Nephron (organoid): Measurements from ENCODE around the gene CAMKK2.

ENCODE experiments used
- H3K27ac Mint-ChIP-seq, 3 experiments: 2 replicates each; pipeline ENCODE4 v1.8.0; 2020; ENCODE audit warnings: mixed read lengths in 3 of 3, mild to moderate bottlenecking in 2 of 3, moderate library complexity in 1 of 3
- H3K27me3 Mint-ChIP-seq: 2 replicates; pipeline ENCODE4 v1.8.0; 2021; ENCODE audit warnings: low read depth, mild to moderate bottlenecking, moderate library complexity, mixed read lengths
- H3K36me3 Mint-ChIP-seq: 2 replicates; pipeline ENCODE4 v1.8.0; 2020; ENCODE audit warnings: low read depth, mixed read lengths
- H3K4me1 Mint-ChIP-seq: 2 replicates; pipeline ENCODE4 v1.8.0; 2020; ENCODE audit warnings: mixed read lengths
- H3K4me3 Mint-ChIP-seq, 3 experiments: 2 replicates each; pipeline ENCODE4 v1.8.0; 2020; ENCODE audit warnings: mild to moderate bottlenecking in 3 of 3, mixed read lengths in 3 of 3, moderate library complexity in 2 of 3
- H3K9me3 Mint-ChIP-seq: 2 replicates; pipeline ENCODE4 v1.8.0; 2020; ENCODE audit warnings: mixed read lengths
- CTCF ChIP-seq, 3 experiments: fragments of 200-600 bp; sonication (generic); IDR thresholded peaks; one replicate each; pipeline ENCODE4 v1.5.0; 2021; ENCODE audit warnings: antibody characterized with exemption in 3 of 3; ENCODE audit not compliant: unreplicated experiment in 3 of 3

The CAMKK2 gene

GRCh38 chr12:121189619-121190155 lies 106.8 kb downstream of the CAMKK2 start:
- TF ChIP-seq CTCF (IDR thresholded peaks at IDR 0.05; ENCODE audit: unreplicated experiment in 3 of 3) = no peak

GRCh38 chr12:121189131-121189530 lies 107.4 kb downstream of the CAMKK2 start:
- Mint-ChIP-seq H3K36me3 (no peaks in the 10 kb centered on the region), H3K9me3 (no peaks in the 10 kb centered on the region), H3K27me3 (no peaks in the 10 kb centered on the region), H3K27ac (no peak overlapping the region), H3K4me1 (no peaks in the 10 kb centered on the region), H3K4me3 (no peak overlapping the region)
- TF ChIP-seq CTCF (IDR thresholded peaks at IDR 0.05; ENCODE audit: unreplicated experiment in 3 of 3) = no peak

More at GRCh38 chr12:121189619-121190155, 106.8 kb downstream of the CAMKK2 start:
- H3K4me1 Mint-ChIP-seq = no peaks in the 10 kb centered on the region
- no peaks in the 10 kb centered on the region for H3K27me3 Mint-ChIP-seq
- no peaks in the 10 kb centered on the region for H3K9me3 Mint-ChIP-seq
- H3K4me3 Mint-ChIP-seq = no peak overlapping the region
- no peaks in the 10 kb centered on the region for H3K36me3 Mint-ChIP-seq
- H3K27ac Mint-ChIP-seq = no peak overlapping the region

GRCh38 chr12:121188227-121188626 lies 108.3 kb downstream of the CAMKK2 start:
- H3K4me3 Mint-ChIP-seq = no peak overlapping the region

More at GRCh38 chr12:121188227-121188626, 108.3 kb downstream of the CAMKK2 start:
- no peaks in the 10 kb centered on the region for H3K9me3 Mint-ChIP-seq
- no peaks in the 10 kb centered on the region for H3K4me1 Mint-ChIP-seq
- TF ChIP-seq CTCF (IDR thresholded peaks at IDR 0.05; ENCODE audit: unreplicated experiment in 3 of 3) = no peak
- no peaks in the 10 kb centered on the region for H3K27me3 Mint-ChIP-seq
- no peak overlapping the region for H3K27ac Mint-ChIP-seq
- H3K36me3 Mint-ChIP-seq = no peaks in the 10 kb centered on the region
